WTC11 (cell line): ENCODE results near the gene ABCG1. TPM values are rescaled to one million over a fixed set of nuclear protein-coding genes. Genes with fewer than 3 reads are reported as not detected.

Source experiments
- ATAC-seq: fragments of 200-7000 bp; cut with Tn5 transposase; 2 replicates; pipeline ENCODE4 v1.10.0; 2021; ENCODE audit warnings: mild to moderate bottlenecking, moderate library complexity
- CTCF ChIA-PET: fragments of 300-600 bp; sonication (Branson Sonifier 250); formaldehyde crosslinking; loops from one replicate; lab custom pipeline; 2021; ENCODE audit warnings: antibody characterized with exemption; lab: Charles Lee
- POLR2A ChIA-PET: fragments of 350-600 bp; sonication (Branson Sonifier 250); formaldehyde crosslinking; loops from one replicate; lab custom pipeline; 2021; ENCODE audit warnings: antibody characterized with exemption; lab: Charles Lee
- DNase-seq: peaks from one replicate; pipeline ENCODE4 v3.0.0; 2021; ENCODE audit warnings: low spot score
- H3K27ac Mint-ChIP-seq: 2 replicates; pipeline ENCODE4 v1.8.0; 2021; ENCODE audit warnings: mixed read lengths
- H3K27me3 Mint-ChIP-seq: 2 replicates; pipeline ENCODE4 v1.8.0; 2021; ENCODE audit warnings: low read depth, mild to moderate bottlenecking, moderate library complexity, mixed read lengths
- H3K36me3 Mint-ChIP-seq: 2 replicates; pipeline ENCODE4 v1.8.0; 2021; ENCODE audit warnings: mixed read lengths
- H3K4me1 Mint-ChIP-seq: 2 replicates; pipeline ENCODE4 v1.8.0; 2022; ENCODE audit warnings: mixed read lengths
- H3K4me3 Mint-ChIP-seq: 2 replicates; pipeline ENCODE4 v1.8.0; 2021; ENCODE audit warnings: mild to moderate bottlenecking, moderate library complexity, mixed read lengths
- H3K9me3 Mint-ChIP-seq: 2 replicates; pipeline ENCODE4 v1.8.0; 2021; ENCODE audit warnings: mixed read lengths
- ATF2 ChIP-seq: sonication (generic); formaldehyde crosslinking; IDR thresholded peaks from 2 replicates; pipeline ENCODE4 v1.8.1; 2022; ENCODE audit warnings: low read depth, missing genetic modification reagents, borderline replicate concordance
- ATF6 ChIP-seq: sonication (generic); formaldehyde crosslinking; IDR thresholded peaks from 2 replicates; pipeline ENCODE4 v1.8.1; 2023; ENCODE audit warnings: mild to moderate bottlenecking, missing genetic modification reagents
- CREB1 ChIP-seq: sonication (generic); formaldehyde crosslinking; IDR thresholded peaks from 2 replicates; pipeline ENCODE4 v1.8.0; 2023; ENCODE audit warnings: mild to moderate bottlenecking, missing genetic modification reagents
- CREM ChIP-seq: sonication (generic); formaldehyde crosslinking; IDR thresholded peaks from 2 replicates; pipeline ENCODE4 v1.8.1; 2022; ENCODE audit warnings: mild to moderate bottlenecking, missing genetic modification reagents, moderate library complexity
- ERG ChIP-seq: fragments of 250-450 bp; sonication (Bioruptor Pico); IDR thresholded peaks from 2 replicates; pipeline ENCODE4 v1.8.0; 2021; ENCODE audit warnings: mild to moderate bottlenecking
- FOXK1 ChIP-seq: sonication (generic); formaldehyde crosslinking; IDR thresholded peaks from 2 replicates; pipeline ENCODE4 v1.8.0; 2022; ENCODE audit warnings: mild to moderate bottlenecking, moderate library complexity, missing genetic modification reagents
- GABPB1 ChIP-seq: sonication (generic); formaldehyde crosslinking; IDR thresholded peaks from 2 replicates; pipeline ENCODE4 v1.8.1; 2023; ENCODE audit warnings: mild to moderate bottlenecking, missing genetic modification reagents
- GTF2I ChIP-seq: fragments of 250-450 bp; sonication (Bioruptor Pico); conservative IDR thresholded peaks from 2 replicates; pipeline ENCODE4 v1.4.0; 2021; ENCODE audit warnings: mild to moderate bottlenecking
- IRF1 ChIP-seq: sonication (generic); formaldehyde crosslinking; IDR thresholded peaks from 2 replicates; pipeline ENCODE4 v1.8.0; 2023; ENCODE audit warnings: missing genetic modification reagents
- JAZF1 ChIP-seq: fragments of 250-450 bp; sonication (Bioruptor Pico); IDR thresholded peaks from 2 replicates; pipeline ENCODE4 v1.9.0; 2021; ENCODE audit warnings: moderate library complexity, mild to moderate bottlenecking, inconsistent platforms
- MYBL2 ChIP-seq: sonication (generic); formaldehyde crosslinking; IDR thresholded peaks from 2 replicates; pipeline ENCODE4 v1.8.1; 2023; ENCODE audit warnings: mild to moderate bottlenecking, moderate library complexity, missing genetic modification reagents
- NFE2L1 ChIP-seq: sonication (generic); formaldehyde crosslinking; IDR thresholded peaks from 2 replicates; pipeline ENCODE4 v1.8.1; 2023; ENCODE audit warnings: missing genetic modification reagents
- NR1H2 ChIP-seq: sonication (generic); formaldehyde crosslinking; IDR thresholded peaks from 2 replicates; pipeline ENCODE4 v1.9.0; 2021; ENCODE audit warnings: mild to moderate bottlenecking, moderate library complexity, missing genetic modification reagents
- NR3C1 ChIP-seq: sonication (generic); formaldehyde crosslinking; conservative IDR thresholded peaks from 2 replicates; pipeline ENCODE4 v1.8.1; 2023; ENCODE audit warnings: low read depth, mild to moderate bottlenecking, missing genetic modification reagents
- OVOL2 ChIP-seq: fragments of 250-450 bp; sonication (Bioruptor Pico); IDR thresholded peaks from 2 replicates; pipeline ENCODE4 v1.9.0; 2021; ENCODE audit warnings: mild to moderate bottlenecking, borderline replicate concordance
- PRDM15 ChIP-seq: sonication (generic); formaldehyde crosslinking; IDR thresholded peaks from 2 replicates; pipeline ENCODE4 v1.8.0; 2022; ENCODE audit warnings: missing genetic modification reagents
- RORB ChIP-seq: fragments of 250-450 bp; sonication (Bioruptor Pico); IDR thresholded peaks from 2 replicates; pipeline ENCODE4 v1.9.0; 2021; ENCODE audit warnings: mild to moderate bottlenecking
- TCF7 ChIP-seq: sonication (generic); formaldehyde crosslinking; IDR thresholded peaks from 2 replicates; pipeline ENCODE4 v1.8.0; 2022; ENCODE audit warnings: mild to moderate bottlenecking, low read depth, missing genetic modification reagents, moderate library complexity
- TEAD4 ChIP-seq: sonication (generic); formaldehyde crosslinking; IDR thresholded peaks from 2 replicates; pipeline ENCODE4 v1.8.0; 2022; ENCODE audit warnings: mild to moderate bottlenecking, missing genetic modification reagents
- ZBTB43 ChIP-seq: sonication (generic); formaldehyde crosslinking; IDR thresholded peaks from 2 replicates; pipeline ENCODE4 v1.8.1; 2023; ENCODE audit warnings: mild to moderate bottlenecking, missing genetic modification reagents
- ZNF232 ChIP-seq: sonication (generic); formaldehyde crosslinking; IDR thresholded peaks from 2 replicates; pipeline ENCODE4 v1.8.0; 2022; ENCODE audit warnings: mild to moderate bottlenecking, missing genetic modification reagents
- ZNF263 ChIP-seq: sonication (generic); formaldehyde crosslinking; IDR thresholded peaks from 2 replicates; pipeline ENCODE4 v1.8.1; 2022; ENCODE audit warnings: low read depth, mild to moderate bottlenecking, moderate library complexity, missing genetic modification reagents
- ZNF281 ChIP-seq: sonication (generic); formaldehyde crosslinking; IDR thresholded peaks from 2 replicates; pipeline ENCODE4 v1.8.0; 2023; ENCODE audit warnings: mild to moderate bottlenecking, missing genetic modification reagents
- ZNF396 ChIP-seq: fragments of 250-450 bp; sonication (Bioruptor Pico); IDR thresholded peaks from 2 replicates; pipeline ENCODE4 v1.8.0; 2021; ENCODE audit warnings: mild to moderate bottlenecking, moderate library complexity, borderline replicate concordance
- total RNA-seq: library from RNA; stranded (reverse); gene quantifications from 3 replicates; pipeline ENCODE4 v1.2.3, GENCODE V29; 2021

ABCG1 gene
- total RNA-seq, 1 experiment from 2014 or later = 4.0 TPM

- H3K9me3 Mint-ChIP-seq = no peaks in the 10 kb centered on the region
- ChIA-PET CTCF (interaction anchor here (1.6 kb wide), 1 partner anchor 19 kb away, joined by 8 read pairs; no protein-coding TSS in a partner anchor), POLR2A (interaction anchor here (0.6 to 0.7 kb wide), 2 partner anchors 70 to 180 kb away, joined by 3 read pairs; no protein-coding TSS in a partner anchor)
- H3K4me3 Mint-ChIP-seq = no peak overlapping the region
- H3K27me3 Mint-ChIP-seq = peaks cover 24% of the 10 kb centered on the region
- no peaks in the 10 kb centered on the region for H3K36me3 Mint-ChIP-seq
- DNase-seq = no peak
- no peak overlapping the region for H3K27ac Mint-ChIP-seq
- TF ChIP-seq NR3C1 = no peak
- no peak for TF ChIP-seq GABPB1
- TF ChIP-seq GTF2I (CRISPR knock-in tag) = no peak
- no peak for TF ChIP-seq IRF1 (CRISPR knock-in tag)
- TF ChIP-seq ZNF396 (CRISPR knock-in tag) = no peak
- TF ChIP-seq CREB1 (CRISPR knock-in tag) = no peak
- TF ChIP-seq TEAD4 (CRISPR knock-in tag) = no peak
- no peak for TF ChIP-seq FOXK1 (CRISPR knock-in tag)
- no peak for TF ChIP-seq ATF6 (CRISPR knock-in tag)
- TF ChIP-seq OVOL2 (CRISPR knock-in tag) = no peak
- no peak for TF ChIP-seq TCF7 (CRISPR knock-in tag)
- no peak for TF ChIP-seq ATF2 (CRISPR knock-in tag)
- no peak for TF ChIP-seq JAZF1
- TF ChIP-seq NR1H2 = no peak
- TF ChIP-seq ZNF263 (CRISPR knock-in tag) = no peak
- no peak for TF ChIP-seq CREM (CRISPR knock-in tag)
- H3K4me1 Mint-ChIP-seq = peaks cover 24% of the 10 kb centered on the region
- ATAC-seq = no peak
Observed at GRCh38 chr21:42239556-42239955, 20.6 kb downstream of the ABCG1 start.

GRCh38 chr21:42239973-42240372 is 21.0 kb downstream of the ABCG1 start:
- Mint-ChIP-seq H3K9me3 (no peaks in the 10 kb centered on the region), H3K4me1 (peaks cover 24% of the 10 kb centered on the region), H3K27me3 (peaks cover 23% of the 10 kb centered on the region), H3K36me3 (no peaks in the 10 kb centered on the region), H3K4me3 (no peak overlapping the region), H3K27ac (no peak overlapping the region)
- ChIA-PET POLR2A (interaction anchor here (0.7 kb wide), 1 partner anchor 180 kb away, joined by 3 read pairs; no protein-coding TSS in a partner anchor), CTCF (no interaction called here)
- ATAC-seq = no peak
- DNase-seq = no peak
- TF ChIP-seq PRDM15 (CRISPR knock-in tag) = no peak
- TF ChIP-seq ZBTB43 (CRISPR knock-in tag) = no peak
- no peak for TF ChIP-seq NFE2L1 (CRISPR knock-in tag)
- TF ChIP-seq ERG (CRISPR knock-in tag) = no peak
- TF ChIP-seq RORB (CRISPR knock-in tag) = no peak
- TF ChIP-seq JAZF1 = no peak
- no peak for TF ChIP-seq ZNF232 (CRISPR knock-in tag)
- TF ChIP-seq ZNF281 = no peak
- no peak for TF ChIP-seq MYBL2 (CRISPR knock-in tag)
- no peak for TF ChIP-seq NR3C1
